Mucosa of stomach (tissue), 1 donor: ENCODE data around the gene BMP6.

ENCODE experiments used
- H3K27me3 ChIP-seq: one replicate; pipeline ENCODE4 v1.7.0; 2013; ENCODE audit warnings: mild to moderate bottlenecking, low read length; ENCODE audit not compliant: control insufficient read depth, insufficient read depth
- H3K36me3 ChIP-seq: one replicate; pipeline ENCODE4 v1.7.0; 2013; ENCODE audit warnings: low read length; ENCODE audit not compliant: control insufficient read depth, insufficient read depth
- H3K4me1 ChIP-seq: one replicate; pipeline ENCODE4 v1.7.0; 2013; ENCODE audit warnings: mild to moderate bottlenecking, low read length; ENCODE audit not compliant: control insufficient read depth, insufficient read depth
- H3K4me3 ChIP-seq: one replicate; pipeline ENCODE4 v1.7.0; 2013; ENCODE audit warnings: low read length
- H3K9ac ChIP-seq: one replicate; pipeline ENCODE4 v1.7.0; 2013; ENCODE audit warnings: mild to moderate bottlenecking, low read length, moderate library complexity
- H3K9me3 ChIP-seq: one replicate; pipeline ENCODE4 v1.7.0; 2013; ENCODE audit warnings: mild to moderate bottlenecking, low read length, moderate library complexity; ENCODE audit not compliant: control insufficient read depth
- donor health status: Pancreatic carcinoma.

BMP6 gene

GRCh38 chr6:7723041-7723447, 2.9 kb upstream of the BMP6 start:
- Histone ChIP-seq H3K4me1 (peaks cover 3% of the 10 kb centered on the region), H3K9me3 (no peaks in the 10 kb centered on the region), H3K27me3 (peaks cover 36% of the 10 kb centered on the region), H3K4me3 (no peak overlapping the region), H3K36me3 (no peaks in the 10 kb centered on the region), H3K9ac (no peak overlapping the region)

GRCh38 chr6:7723554-7723953, 2.3 kb upstream of the BMP6 start:
- peaks cover 8% of the 10 kb centered on the region for H3K4me1 ChIP-seq
- no peaks in the 10 kb centered on the region for H3K9me3 ChIP-seq
- H3K9ac ChIP-seq = no peak overlapping the region
- H3K36me3 ChIP-seq = no peaks in the 10 kb centered on the region
- peaks cover 41% of the 10 kb centered on the region for H3K27me3 ChIP-seq
- H3K4me3 ChIP-seq = no peak overlapping the region

GRCh38 chr6:7725412-7725811, 487 bp upstream of the BMP6 start:
- Histone ChIP-seq H3K4me3 (no peak overlapping the region), H3K9me3 (no peaks in the 10 kb centered on the region), H3K36me3 (no peaks in the 10 kb centered on the region), H3K9ac (no peak overlapping the region), H3K27me3 (peaks cover 59% of the 10 kb centered on the region), H3K4me1 (peaks cover 9% of the 10 kb centered on the region)

GRCh38 chr6:7726416-7727085, 652 bp downstream of the BMP6 start:
- Histone ChIP-seq H3K9ac (no peak overlapping the region), H3K4me1 (peaks cover 9% of the 10 kb centered on the region)

GRCh38 chr6:7727086-7727945, 1.4 kb downstream of the BMP6 start:
- no peak overlapping the region for H3K9ac ChIP-seq
- peaks cover 71% of the 10 kb centered on the region for H3K27me3 ChIP-seq
- H3K36me3 ChIP-seq = no peaks in the 10 kb centered on the region
- no peak overlapping the region for H3K4me3 ChIP-seq
- no peaks in the 10 kb centered on the region for H3K9me3 ChIP-seq
- peaks cover 9% of the 10 kb centered on the region for H3K4me1 ChIP-seq

More at GRCh38 chr6:7726416-7727085, 652 bp downstream of the BMP6 start:
- Histone ChIP-seq H3K4me3 (no peak overlapping the region), H3K9me3 (no peaks in the 10 kb centered on the region), H3K27me3 (peaks cover 70% of the 10 kb centered on the region), H3K36me3 (no peaks in the 10 kb centered on the region)

GRCh38 chr6:7727946-7728854, 2.3 kb downstream of the BMP6 start:
- Histone ChIP-seq H3K9me3 (no peaks in the 10 kb centered on the region), H3K9ac (no peak overlapping the region), H3K36me3 (no peaks in the 10 kb centered on the region), H3K27me3 (peaks cover 69% of the 10 kb centered on the region), H3K4me1 (peaks cover 9% of the 10 kb centered on the region), H3K4me3 (no peak overlapping the region)

- H3K4me3 ChIP-seq = no peak overlapping the region
- no peak overlapping the region for H3K9ac ChIP-seq
- H3K9me3 ChIP-seq = no peaks in the 10 kb centered on the region
- peaks cover 9% of the 10 kb centered on the region for H3K4me1 ChIP-seq
- H3K27me3 ChIP-seq = peaks cover 63% of the 10 kb centered on the region
- no peaks in the 10 kb centered on the region for H3K36me3 ChIP-seq
These were observed 3.1 kb downstream of the BMP6 start for GRCh38 chr6:7728855-7729590.

- no peak overlapping the region for H3K4me3 ChIP-seq
- H3K4me1 ChIP-seq = peaks cover 9% of the 10 kb centered on the region
- no peaks in the 10 kb centered on the region for H3K36me3 ChIP-seq
- peaks cover 57% of the 10 kb centered on the region for H3K27me3 ChIP-seq
- H3K9me3 ChIP-seq = no peaks in the 10 kb centered on the region
- no peak overlapping the region for H3K9ac ChIP-seq
These were observed 4.3 kb downstream of the BMP6 start for GRCh38 chr6:7730001-7730783.

GRCh38 chr6:7730784-7731227, 4.9 kb downstream of the BMP6 start:
- Histone ChIP-seq H3K9ac (no peak overlapping the region), H3K27me3 (peaks cover 50% of the 10 kb centered on the region), H3K4me1 (peaks cover 9% of the 10 kb centered on the region), H3K36me3 (no peaks in the 10 kb centered on the region), H3K4me3 (no peak overlapping the region), H3K9me3 (no peaks in the 10 kb centered on the region)

- Histone ChIP-seq H3K4me1 (peaks cover 9% of the 10 kb centered on the region), H3K9me3 (no peaks in the 10 kb centered on the region), H3K4me3 (no peak overlapping the region), H3K9ac (no peak overlapping the region), H3K27me3 (peaks cover 49% of the 10 kb centered on the region), H3K36me3 (no peaks in the 10 kb centered on the region)
These were observed 5.4 kb downstream of the BMP6 start for GRCh38 chr6:7731294-7731693.

GRCh38 chr6:7732228-7732627, 6.3 kb downstream of the BMP6 start:
- no peak overlapping the region for H3K9ac ChIP-seq
- H3K4me1 ChIP-seq = peaks cover 9% of the 10 kb centered on the region
- no peak overlapping the region for H3K4me3 ChIP-seq
- peaks cover 43% of the 10 kb centered on the region for H3K27me3 ChIP-seq
- no peaks in the 10 kb centered on the region for H3K36me3 ChIP-seq
- no peaks in the 10 kb centered on the region for H3K9me3 ChIP-seq
